ENCODE measurements around the gene RAD51B. TPM values are rescaled to one million over a fixed set of nuclear protein-coding genes. Genes with fewer than 3 reads are reported as not detected.

RAD51B gene
- total and polyA plus RNA-seq, 2 donors (not counting 1 experiment from before 2014, with no cell fraction given) = 4.6 to 16.3 TPM

- no peaks in the 10 kb centered on the region for H3K79me2 ChIP-seq (ENCODE audit: control insufficient read depth, insufficient read depth, low read length)
- no peak overlapping the region for H3K27ac ChIP-seq (ENCODE audit: insufficient read depth, low read length)
- no peaks in the 10 kb centered on the region for H4K20me1 ChIP-seq (ENCODE audit: control insufficient read depth, extremely low read depth, insufficient read depth, low read length)
Measured at GRCh38 chr14:68486809-68487208, 667.2 kb downstream of the RAD51B start.

GRCh38 chr14:68487805-68488590 is 668.4 kb downstream of the RAD51B start:
- TF ChIP-seq EZH2 (IDR thresholded peaks at IDR 0.05; ENCODE audit: low read length, missing control alignments) = no peak
- TF ChIP-seq CTCF (conservative IDR thresholded peaks at IDR 0.05 in 1 of 2, IDR thresholded peaks at IDR 0.05 in 1 of 2; ENCODE audit: low read depth in 1 of 2, low read length in 2 of 2) = no peak
- Histone ChIP-seq H3K9ac (ENCODE audit: insufficient read depth, low read length) (no peak overlapping the region), H3K36me3 (ENCODE audit: control insufficient read depth, insufficient read depth, low read length) (no peaks in the 10 kb centered on the region), H3K9me3 (ENCODE audit: control insufficient read depth, insufficient read depth, low read depth, low read length) (no peaks in the 10 kb centered on the region), H3K79me2 (ENCODE audit: control insufficient read depth, insufficient read depth, low read length) (no peaks in the 10 kb centered on the region), H4K20me1 (ENCODE audit: control insufficient read depth, extremely low read depth, insufficient read depth, low read length) (no peaks in the 10 kb centered on the region), H3K4me1 (ENCODE audit: control insufficient read depth, extremely low read depth, insufficient read depth, low read length) (no peaks in the 10 kb centered on the region), H3K4me3 (replicated peaks in 1 of 4; ENCODE audit: control extremely low read depth in 1 of 4, insufficient read depth in 1 of 4, low read depth in 3 of 4, low read length in 4 of 4) (no peak overlapping the region), H3K4me2 (ENCODE audit: extremely low read depth, insufficient read depth, low read length) (no peak overlapping the region), H2AFZ (ENCODE audit: low read length) (no peak overlapping the region), H3K27ac (ENCODE audit: insufficient read depth, low read length) (no peak overlapping the region), H3K27me3 (ENCODE audit: control insufficient read depth, insufficient read depth, low read length) (no peaks in the 10 kb centered on the region)
- peak in 1 of 2 donors; percentile 90 for DNase-seq (ENCODE audit: low read depth in 2 of 2)

More at GRCh38 chr14:68486809-68487208, 667.2 kb downstream of the RAD51B start:
- Histone ChIP-seq H3K4me1 (ENCODE audit: control insufficient read depth, extremely low read depth, insufficient read depth, low read length) (no peaks in the 10 kb centered on the region), H3K27me3 (ENCODE audit: control insufficient read depth, insufficient read depth, low read length) (no peaks in the 10 kb centered on the region), H3K36me3 (ENCODE audit: control insufficient read depth, insufficient read depth, low read length) (no peaks in the 10 kb centered on the region), H3K9ac (ENCODE audit: insufficient read depth, low read length) (no peak overlapping the region), H2AFZ (ENCODE audit: low read length) (no peak overlapping the region), H3K4me2 (ENCODE audit: extremely low read depth, insufficient read depth, low read length) (no peak overlapping the region), H3K4me3 (replicated peaks in 1 of 4; ENCODE audit: control extremely low read depth in 1 of 4, insufficient read depth in 1 of 4, low read depth in 3 of 4, low read length in 4 of 4) (no peak overlapping the region), H3K9me3 (ENCODE audit: control insufficient read depth, insufficient read depth, low read depth, low read length) (no peaks in the 10 kb centered on the region)
- no peak for TF ChIP-seq EZH2 (IDR thresholded peaks at IDR 0.05; ENCODE audit: low read length, missing control alignments)
- no peak for TF ChIP-seq CTCF (conservative IDR thresholded peaks at IDR 0.05 in 1 of 2, IDR thresholded peaks at IDR 0.05 in 1 of 2; ENCODE audit: low read depth in 1 of 2, low read length in 2 of 2)
- DNase-seq (ENCODE audit: low read depth in 2 of 2) = no peak

- Histone ChIP-seq H3K4me2 (ENCODE audit: extremely low read depth, insufficient read depth, low read length) (no peak overlapping the region), H3K79me2 (ENCODE audit: control insufficient read depth, insufficient read depth, low read length) (no peaks in the 10 kb centered on the region), H3K9ac (ENCODE audit: insufficient read depth, low read length) (no peak overlapping the region), H2AFZ (ENCODE audit: low read length) (no peak overlapping the region), H3K36me3 (ENCODE audit: control insufficient read depth, insufficient read depth, low read length) (no peaks in the 10 kb centered on the region), H3K27me3 (ENCODE audit: control insufficient read depth, insufficient read depth, low read length) (no peaks in the 10 kb centered on the region), H3K4me1 (ENCODE audit: control insufficient read depth, extremely low read depth, insufficient read depth, low read length) (no peaks in the 10 kb centered on the region), H3K27ac (ENCODE audit: insufficient read depth, low read length) (no peak overlapping the region), H4K20me1 (ENCODE audit: control insufficient read depth, extremely low read depth, insufficient read depth, low read length) (no peaks in the 10 kb centered on the region), H3K9me3 (ENCODE audit: control insufficient read depth, insufficient read depth, low read depth, low read length) (no peaks in the 10 kb centered on the region), H3K4me3 (replicated peaks in 1 of 4; ENCODE audit: control extremely low read depth in 1 of 4, insufficient read depth in 1 of 4, low read depth in 3 of 4, low read length in 4 of 4) (no peak overlapping the region)
- DNase-seq (ENCODE audit: low read depth in 2 of 2) = no peak
- TF ChIP-seq CTCF (conservative IDR thresholded peaks at IDR 0.05 in 1 of 2, IDR thresholded peaks at IDR 0.05 in 1 of 2; ENCODE audit: low read depth in 1 of 2, low read length in 2 of 2) (no peak), EZH2 (IDR thresholded peaks at IDR 0.05; ENCODE audit: low read length, missing control alignments) (no peak)
Measured at GRCh38 chr14:68491793-68492192, 672.2 kb downstream of the RAD51B start.
